H9 (cell line): ENCODE data around the gene PMAIP1. TPM values are rescaled to one million over a fixed set of nuclear protein-coding genes. Genes with fewer than 3 reads are reported as not detected.

ENCODE experiments used
- DNase-seq: peaks from one replicate; pipeline ENCODE4 v3.0.0-alpha.2; 2017
- H2AFZ ChIP-seq: one replicate; pipeline ENCODE4 v1.6.1; 2013; ENCODE audit warnings: mild to moderate bottlenecking, low read length, control low read depth, moderate library complexity
- H2AK5ac ChIP-seq: 2 replicates; pipeline ENCODE4 v1.6.1; 2013; ENCODE audit warnings: low read length, control low read depth, mixed read lengths; ENCODE audit not compliant: insufficient read length
- H2BK120ac ChIP-seq: one replicate; pipeline ENCODE4 v1.6.1; 2013; ENCODE audit warnings: low read depth, mild to moderate bottlenecking, low read length, control low read depth, inconsistent platforms; ENCODE audit not compliant: poor library complexity, severe bottlenecking
- H2BK12ac ChIP-seq: 2 replicates; pipeline ENCODE4 v1.6.1; 2013; ENCODE audit warnings: low read length, control low read depth, mixed read lengths, low read depth; ENCODE audit not compliant: insufficient read length
- H2BK15ac ChIP-seq: 2 replicates; pipeline ENCODE4 v1.6.1; 2013; ENCODE audit warnings: low read depth, low read length, control low read depth
- H2BK20ac ChIP-seq: one replicate; pipeline ENCODE4 v1.6.1; 2013; ENCODE audit warnings: low read depth, mild to moderate bottlenecking, low read length, control low read depth, inconsistent platforms; ENCODE audit not compliant: poor library complexity, severe bottlenecking
- H2BK5ac ChIP-seq: 2 replicates; pipeline ENCODE4 v1.6.1; 2013; ENCODE audit warnings: low read length, control low read depth, mixed read lengths; ENCODE audit not compliant: insufficient read length
- H3K14ac ChIP-seq: 2 replicates; pipeline ENCODE4 v1.6.1; 2013; ENCODE audit warnings: low read length, control low read depth; ENCODE audit not compliant: insufficient read depth
- H3K18ac ChIP-seq: 2 replicates; pipeline ENCODE4 v1.6.1; 2013; ENCODE audit warnings: low read depth, mild to moderate bottlenecking, mixed read lengths, low read length, control low read depth; ENCODE audit not compliant: insufficient read length
- H3K23ac ChIP-seq: 2 replicates; pipeline ENCODE4 v1.6.1; 2013; ENCODE audit warnings: low read length, control low read depth, mixed read lengths, low read depth; ENCODE audit not compliant: insufficient read length
- H3K23me2 ChIP-seq: 2 replicates; pipeline ENCODE4 v1.6.1; 2013; ENCODE audit warnings: low read depth, mild to moderate bottlenecking, mixed read lengths, low read length, control low read depth; ENCODE audit not compliant: insufficient read length, poor library complexity, severe bottlenecking
- H3K27ac ChIP-seq: 2 replicates; pipeline ENCODE4 v1.5.1; 2013; ENCODE audit warnings: low read length, control low read depth, mixed read lengths, low read depth; ENCODE audit not compliant: insufficient read length
- H3K27me3 ChIP-seq: 2 replicates; pipeline ENCODE4 v1.6.1; 2013; ENCODE audit warnings: low read length, control low read depth, inconsistent platforms; ENCODE audit not compliant: insufficient read depth
- H3K4ac ChIP-seq: 2 replicates; pipeline ENCODE4 v1.6.1; 2013; ENCODE audit warnings: low read depth, mild to moderate bottlenecking, control low read depth, inconsistent platforms, low read length, moderate library complexity
- H3K4me1 ChIP-seq: 2 replicates; pipeline ENCODE4 v1.6.1; 2013; ENCODE audit warnings: low read length, control low read depth, inconsistent platforms; ENCODE audit not compliant: insufficient read depth
- H3K4me2 ChIP-seq: 2 replicates; pipeline ENCODE4 v1.6.1; 2013; ENCODE audit warnings: low read length, control low read depth, mixed read lengths; ENCODE audit not compliant: insufficient read length, insufficient read depth
- H3K56ac ChIP-seq: 2 replicates; pipeline ENCODE4 v1.6.1; 2013; ENCODE audit warnings: low read depth, mild to moderate bottlenecking, mixed read lengths, low read length, control low read depth; ENCODE audit not compliant: insufficient read length
- H3K79me1 ChIP-seq: 2 replicates; pipeline ENCODE4 v1.6.1; 2013; ENCODE audit warnings: low read depth, mild to moderate bottlenecking, moderate library complexity, low read length, control low read depth, inconsistent platforms; ENCODE audit not compliant: insufficient read depth, poor library complexity, severe bottlenecking
- H3K79me2 ChIP-seq: 2 replicates; pipeline ENCODE4 v1.6.1; 2013; ENCODE audit warnings: low read length, control low read depth, inconsistent platforms; ENCODE audit not compliant: insufficient read depth
- H3K9ac ChIP-seq: 2 replicates; pipeline ENCODE4 v1.6.1; 2013; ENCODE audit warnings: low read length, control low read depth, mixed read lengths; ENCODE audit not compliant: insufficient read length; ENCODE audit errors: extremely low read depth
- H3K9me3 ChIP-seq: one replicate; pipeline ENCODE4 v1.6.1; 2013; ENCODE audit warnings: low read depth, low read length, inconsistent platforms; ENCODE audit not compliant: control insufficient read depth
- H3T11ph ChIP-seq: one replicate; pipeline ENCODE4 v1.6.1; 2013; ENCODE audit warnings: mild to moderate bottlenecking, low read length, control low read depth, inconsistent platforms
- H4K20me1 ChIP-seq: one replicate; pipeline ENCODE4 v1.6.1; 2013; ENCODE audit not compliant: control insufficient read depth, insufficient read length, insufficient read depth
- H4K5ac ChIP-seq: 2 replicates; pipeline ENCODE4 v1.6.1; 2013; ENCODE audit warnings: low read depth, mild to moderate bottlenecking, mixed read lengths, low read length, control low read depth; ENCODE audit not compliant: insufficient read length
- H4K8ac ChIP-seq: replicated peaks from 2 replicates; pipeline ENCODE4 v1.6.1; 2013; ENCODE audit warnings: low read length, control low read depth, mixed read lengths, low read depth; ENCODE audit not compliant: insufficient read length
- H4K91ac ChIP-seq: 2 replicates; pipeline ENCODE4 v1.6.1; 2013; ENCODE audit warnings: low read depth, mild to moderate bottlenecking, moderate library complexity, mixed read lengths, low read length, control low read depth; ENCODE audit not compliant: insufficient read length
- H3K27ac Mint-ChIP-seq, 3 experiments: 2 replicates in 2 of 3; 3 replicates in 1 of 3; pipeline ENCODE4 v1.8.0; 2020 to 2021; ENCODE audit warnings: mixed read lengths in 3 of 3, mild to moderate bottlenecking in 1 of 3, moderate library complexity in 1 of 3
- H3K27me3 Mint-ChIP-seq: 2 replicates; pipeline ENCODE4 v1.8.0; 2021; ENCODE audit warnings: low read depth, mild to moderate bottlenecking, moderate library complexity, mixed read lengths
- H3K36me3 Mint-ChIP-seq, 3 experiments: 2 replicates in 2 of 3; 3 replicates in 1 of 3; pipeline ENCODE4 v1.8.0; 2020 to 2021; ENCODE audit warnings: low read depth in 3 of 3, mixed read lengths in 3 of 3; ENCODE audit not compliant: insufficient read depth in 1 of 3
- H3K4me1 Mint-ChIP-seq, 2 experiments: 2 replicates each; pipeline ENCODE4 v1.8.0; 2020; ENCODE audit warnings: mixed read lengths in 2 of 2
- H3K4me3 Mint-ChIP-seq, 2 experiments: 2 replicates in 1 of 2; 3 replicates in 1 of 2; pipeline ENCODE4 v1.8.0; 2020 to 2021; ENCODE audit warnings: mild to moderate bottlenecking in 2 of 2, mixed read lengths in 2 of 2, moderate library complexity in 1 of 2
- H3K9me3 Mint-ChIP-seq, 2 experiments: 2 replicates in 1 of 2; 3 replicates in 1 of 2; pipeline ENCODE4 v1.8.0; 2020; ENCODE audit warnings: mild to moderate bottlenecking in 2 of 2, mixed read lengths in 2 of 2, moderate library complexity in 1 of 2
- CTCF ChIP-seq: fragments of 200-600 bp; sonication (generic); conservative IDR thresholded peaks from 3 replicates; pipeline ENCODE4 v1.8.0; 2021; ENCODE audit warnings: antibody characterized with exemption, mild to moderate bottlenecking
- WGBS: extraction: QIAGEN DNeasy Blood & Tissue Kit; methylation state at CpG from one replicate; pipeline ENCODE4 v1.1.7; 2013; ENCODE audit warnings: missing lambda C conversion rate, low lambda C conversion rate, mixed read lengths; ENCODE audit not compliant: insufficient read length; ENCODE audit errors: extremely low coverage; 5-methylcytosine and 5-hydroxymethylcytosine counted together
- total RNA-seq: library from RNA; stranded (reverse); gene quantifications from 2 replicates; pipeline ENCODE4 v1.2.1, GENCODE V29; 2021

Gene PMAIP1
- total RNA-seq, 1 experiment from 2014 or later, result 152 TPM

- Mint-ChIP-seq H3K36me3 (no peaks in the 10 kb centered on the region), H3K4me3 (no peak overlapping the region)
Observed at GRCh38 chr18:59926131-59926530, 26.3 kb downstream of the PMAIP1 start.

More at GRCh38 chr18:59926131-59926530, 26.3 kb downstream of the PMAIP1 start:
- Histone ChIP-seq H2AK5ac (no peak overlapping the region), H3K4me1 (no peaks in the 10 kb centered on the region), H4K91ac (no peak overlapping the region), H3K27ac (no peak overlapping the region), H2AFZ (no peak overlapping the region), H3K14ac (no peak overlapping the region), H3K23ac (no peak overlapping the region), H3K79me1 (no peaks in the 10 kb centered on the region), H3K23me2 (no peaks in the 10 kb centered on the region), H2BK5ac (no peak overlapping the region), H3K56ac (no peak overlapping the region), H3K4ac (no peak overlapping the region), H2BK120ac (no peak overlapping the region), H3K27me3 (no peaks in the 10 kb centered on the region; the same call in 1 of the 2 replicates), H2BK12ac (no peak overlapping the region), H4K8ac (no peak overlapping the region), H3T11ph (no peak overlapping the region), H3K79me2 (no peaks in the 10 kb centered on the region), H3K4me2 (no peak overlapping the region), H2BK20ac (no peak overlapping the region), H3K9me3 (no peaks in the 10 kb centered on the region), H2BK15ac (no peak overlapping the region), H4K5ac (no peak overlapping the region), H3K9ac (no peak overlapping the region), H4K20me1 (no peaks in the 10 kb centered on the region), H3K18ac (no peak overlapping the region)
- H3K9me3 Mint-ChIP-seq, result no peaks in the 10 kb centered on the region
- no peak for TF ChIP-seq CTCF
- no peaks in the 10 kb centered on the region for H3K27me3 Mint-ChIP-seq
- H3K4me1 Mint-ChIP-seq, result no peaks in the 10 kb centered on the region
- no peak overlapping the region; a peak in 1 of 7 replicates for H3K27ac Mint-ChIP-seq
- no peak for DNase-seq
- no CpG with 5 or more reads among the region's 5 CpGs for WGBS
